Brain microvascular endothelial cell (primary cell): Measurements from ENCODE around the gene KCNMB2.
"Not testable (repeated sequence)": the region's sequence is repeated elsewhere in the genome, so short reads cannot be mapped to it uniquely, and the experiment has no call there.

ENCODE experiments used
- DNase-seq: peaks from one replicate; pipeline ENCODE4 v3.0.0-alpha.2; 2020
- H3K27ac ChIP-seq: fragments of 250-450 bp; sonication (Bioruptor Pico); 2 replicates; pipeline ENCODE4 v1.5.1; 2020; ENCODE audit warnings: mild to moderate bottlenecking, moderate library complexity
- H3K27me3 ChIP-seq: fragments of 250-450 bp; sonication (Bioruptor Pico); replicated peaks from 2 replicates; pipeline ENCODE4 v1.5.1; 2020; ENCODE audit warnings: mild to moderate bottlenecking
- H3K36me3 ChIP-seq: fragments of 250-450 bp; sonication (Bioruptor Pico); replicated peaks from 2 replicates; pipeline ENCODE4 v1.5.1; 2020; ENCODE audit warnings: mild to moderate bottlenecking
- H3K4me3 ChIP-seq: 2 replicates; pipeline ENCODE4 v1.5.1; 2011; ENCODE audit warnings: low read depth, mild to moderate bottlenecking, control low read depth, low read length, moderate library complexity
- in situ Hi-C: cut with HindIII; loops from 2 replicates; pipeline ENCODE4 v1.10.0; 2017; ENCODE audit warnings: low sequenced_read_pairs, low pct_ligation_motif_present
- TF ChIP-seq, protein P1 (sequence below): IDR thresholded peaks from 2 replicates; pipeline ENCODE4 v1.5.1; 2011; ENCODE audit warnings: low read depth, mild to moderate bottlenecking, moderate library complexity, low read length, control low read depth, inconsistent platforms; ENCODE audit errors: missing control alignments

Gene KCNMB2

DNA sequence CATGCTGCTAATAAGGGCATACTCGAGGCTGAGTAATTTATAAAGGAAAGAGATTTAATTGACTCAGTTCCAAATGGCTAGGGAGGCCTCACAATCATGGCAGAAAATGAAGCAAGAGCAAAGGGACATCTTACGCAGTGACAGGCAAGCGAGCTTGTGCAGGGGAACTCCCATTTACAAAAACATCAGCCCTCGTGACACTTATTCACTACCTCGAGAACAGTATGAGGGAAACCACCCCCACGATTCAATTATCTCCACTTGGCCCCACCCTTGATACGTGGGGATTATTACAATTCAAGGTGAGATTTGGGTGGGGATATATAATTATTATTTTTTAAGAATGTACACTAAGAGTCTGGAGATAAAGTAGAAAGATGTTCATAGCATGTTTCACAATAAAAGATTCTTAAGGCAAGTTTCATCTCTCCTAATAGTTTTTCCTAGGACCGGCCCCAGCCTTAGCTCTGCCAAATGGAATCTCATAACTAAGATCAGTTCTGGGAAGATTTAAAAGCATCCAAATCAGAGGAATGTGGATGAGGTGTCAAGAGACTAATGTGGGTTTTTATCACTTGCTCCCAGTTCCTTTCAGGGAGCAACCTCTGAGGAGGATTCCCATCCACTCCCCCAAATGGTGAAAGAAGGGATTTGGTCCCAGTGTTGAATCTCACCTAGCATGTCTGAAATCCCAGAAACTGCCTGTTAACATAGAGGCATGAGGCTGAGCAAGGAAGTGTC is 314.4 kb downstream of the KCNMB2 start:
- Histone ChIP-seq H3K4me3 (no peak overlapping the region), H3K27ac (no peak overlapping the region), H3K27me3 (no peaks in the 10 kb centered on the region), H3K36me3 (no peaks in the 10 kb centered on the region)
- DNase-seq: no peak
- TF ChIP-seq, protein P1, sequence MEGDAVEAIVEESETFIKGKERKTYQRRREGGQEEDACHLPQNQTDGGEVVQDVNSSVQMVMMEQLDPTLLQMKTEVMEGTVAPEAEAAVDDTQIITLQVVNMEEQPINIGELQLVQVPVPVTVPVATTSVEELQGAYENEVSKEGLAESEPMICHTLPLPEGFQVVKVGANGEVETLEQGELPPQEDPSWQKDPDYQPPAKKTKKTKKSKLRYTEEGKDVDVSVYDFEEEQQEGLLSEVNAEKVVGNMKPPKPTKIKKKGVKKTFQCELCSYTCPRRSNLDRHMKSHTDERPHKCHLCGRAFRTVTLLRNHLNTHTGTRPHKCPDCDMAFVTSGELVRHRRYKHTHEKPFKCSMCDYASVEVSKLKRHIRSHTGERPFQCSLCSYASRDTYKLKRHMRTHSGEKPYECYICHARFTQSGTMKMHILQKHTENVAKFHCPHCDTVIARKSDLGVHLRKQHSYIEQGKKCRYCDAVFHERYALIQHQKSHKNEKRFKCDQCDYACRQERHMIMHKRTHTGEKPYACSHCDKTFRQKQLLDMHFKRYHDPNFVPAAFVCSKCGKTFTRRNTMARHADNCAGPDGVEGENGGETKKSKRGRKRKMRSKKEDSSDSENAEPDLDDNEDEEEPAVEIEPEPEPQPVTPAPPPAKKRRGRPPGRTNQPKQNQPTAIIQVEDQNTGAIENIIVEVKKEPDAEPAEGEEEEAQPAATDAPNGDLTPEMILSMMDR: no peak
- in situ Hi-C loops: no loop called here

DNA sequence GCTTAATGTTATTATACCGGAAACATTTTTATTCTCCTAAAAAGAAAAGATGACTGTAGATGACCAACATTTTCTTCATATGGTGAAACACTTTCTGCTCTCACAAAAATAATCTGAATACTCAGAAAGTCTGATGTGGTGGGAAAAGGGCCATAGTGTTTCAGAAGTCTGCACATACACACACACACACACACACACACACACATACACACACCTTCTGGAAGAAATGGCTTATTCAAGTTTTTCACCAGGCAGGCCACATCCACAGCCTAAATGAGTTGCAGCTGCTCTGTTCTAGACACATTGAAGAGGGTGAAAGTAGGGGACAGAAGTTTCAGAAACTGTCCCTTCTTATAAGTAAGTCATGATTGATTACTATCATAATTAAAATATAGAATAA is 315.3 kb downstream of the KCNMB2 start:
- no peak overlapping the region for H3K4me3 ChIP-seq
- no peaks in the 10 kb centered on the region for H3K27me3 ChIP-seq
- in situ Hi-C loops: no loop called here
- no peak overlapping the region for H3K27ac ChIP-seq
- TF ChIP-seq, protein P1: no peak
- no peaks in the 10 kb centered on the region for H3K36me3 ChIP-seq
- no peak for DNase-seq

DNA sequence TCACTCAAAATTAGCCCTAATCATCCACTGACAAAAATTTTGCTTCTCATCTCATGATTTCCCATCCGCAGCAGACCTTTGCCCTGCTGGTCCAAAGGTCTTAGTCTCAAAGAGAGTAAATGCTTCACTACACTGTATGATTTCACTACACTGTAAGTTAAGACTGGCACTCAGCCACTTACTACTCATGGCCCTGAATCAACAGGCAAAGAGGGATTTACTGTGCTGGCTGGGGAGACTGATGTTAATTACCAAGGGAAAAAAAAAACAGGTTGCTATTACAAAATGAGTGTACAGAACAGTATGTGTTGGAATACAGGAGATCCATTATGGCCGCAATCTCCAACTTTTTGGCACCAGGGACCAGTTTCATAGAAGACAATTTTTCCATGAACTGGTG is 320.6 kb downstream of the KCNMB2 start:
- TF ChIP-seq, protein P1: no peak
- Histone ChIP-seq H3K27me3 (no peaks in the 10 kb centered on the region), H3K4me3 (no peak overlapping the region), H3K27ac (no peak overlapping the region), H3K36me3 (no peaks in the 10 kb centered on the region)
- in situ Hi-C loops: no loop called here
- DNase-seq: no peak

DNA sequence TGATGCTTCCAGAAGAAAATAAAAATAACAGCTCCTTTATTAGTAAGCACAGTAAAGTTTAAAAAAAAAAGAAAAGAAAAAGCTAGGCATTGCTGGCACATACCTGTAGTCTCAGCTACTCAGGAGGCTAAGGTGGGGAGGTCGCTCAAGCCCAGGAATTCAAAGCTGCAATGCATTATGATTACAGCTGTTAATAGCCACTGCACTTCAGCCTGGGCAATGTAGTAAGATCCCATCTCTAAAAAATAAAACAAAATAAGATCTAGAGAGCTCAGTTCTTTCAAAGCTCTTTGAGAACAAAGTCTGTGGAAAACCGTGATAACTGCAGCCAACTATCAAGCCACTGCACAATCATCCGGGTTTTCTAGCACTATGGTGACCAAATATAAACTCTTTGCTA is 323.1 kb downstream of the KCNMB2 start:
- no peaks in the 10 kb centered on the region for H3K27me3 ChIP-seq
- in situ Hi-C loops: no loop called here
- TF ChIP-seq, protein P1: no peak

DNA sequence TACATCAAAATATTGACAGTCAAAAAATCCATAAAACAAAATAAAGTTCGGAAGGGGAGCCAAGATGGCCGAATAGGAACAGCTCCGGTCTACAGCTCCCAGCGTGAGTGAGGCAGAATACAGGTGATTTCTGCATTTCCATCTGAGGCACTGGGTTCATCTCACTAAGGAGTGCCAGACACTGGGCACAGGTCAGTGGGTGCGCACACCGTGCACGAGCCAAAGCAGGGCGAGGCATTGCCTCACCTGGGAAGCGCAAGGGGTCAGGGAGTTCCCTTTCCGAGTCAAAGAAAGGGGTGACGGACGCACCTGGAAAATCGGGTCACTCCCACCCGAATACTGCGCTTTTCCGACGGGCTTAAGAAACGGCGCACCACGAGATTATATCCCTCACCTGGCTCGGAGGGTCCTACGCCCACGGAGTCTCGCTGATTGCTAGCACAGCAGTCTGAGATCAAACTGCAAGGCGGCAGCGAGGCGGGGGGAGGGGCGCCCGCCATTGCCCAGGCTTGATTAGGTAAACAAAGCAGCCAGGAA is 323.7 kb downstream of the KCNMB2 start:
- H3K4me3 ChIP-seq, DNase-seq, H3K36me3 ChIP-seq, H3K27ac ChIP-seq, H3K27me3 ChIP-seq, in situ Hi-C loops: not testable (repeated sequence)

More for the DNA sequence above, 323.1 kb downstream of the KCNMB2 start:
- DNase-seq: no peak
- Histone ChIP-seq H3K36me3 (no peaks in the 10 kb centered on the region), H3K4me3 (no peak overlapping the region), H3K27ac (no peak overlapping the region)

DNA sequence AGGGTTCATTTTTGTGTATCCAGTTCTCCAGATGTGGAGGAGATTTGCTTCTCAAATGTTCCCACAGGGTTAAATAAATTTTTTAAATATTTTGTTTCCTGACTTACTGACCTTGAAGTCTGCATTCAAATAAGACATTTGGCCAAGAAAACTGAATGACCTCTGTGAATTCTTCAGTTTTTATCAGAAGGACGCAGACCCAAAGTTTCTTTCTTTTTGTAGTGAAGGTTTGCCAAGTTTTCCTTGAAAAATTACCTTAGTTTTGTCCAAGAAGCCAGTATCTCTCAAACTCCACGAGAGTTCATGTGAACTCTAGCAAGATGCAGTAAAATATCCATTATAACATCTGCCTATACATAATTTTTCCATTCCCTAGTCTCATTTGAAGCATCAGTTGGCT is 332.4 kb downstream of the KCNMB2 start:
- in situ Hi-C loops: no loop called here
- Histone ChIP-seq H3K27me3 (no peaks in the 10 kb centered on the region), H3K36me3 (no peaks in the 10 kb centered on the region), H3K27ac (no peak overlapping the region), H3K4me3 (no peak overlapping the region)
- TF ChIP-seq, protein P1: no peak
- DNase-seq: no peak
